Right lobe of liver (tissue), 6 donors: ENCODE measurements around the gene TPSD1. TPM values are rescaled to one million over a fixed set of nuclear protein-coding genes. Genes with fewer than 3 reads are reported as not detected.

ENCODE experiments used
- ATAC-seq, 4 donors: fragments of 200-7000 bp; cut with Tn5 transposase; one replicate each; pipeline ENCODE4 v1.9.1; 2020; ENCODE audit warnings: mild to moderate bottlenecking in 4 of 4, moderate library complexity in 4 of 4
- DNase-seq, 3 donors: peaks; one replicate each; pipeline ENCODE4 v3.0.0-alpha.2; 2020
- H3K27ac ChIP-seq, 3 donors: fragments of 200-600 bp; one replicate each; pipeline ENCODE4 v1.8.0; 2022
- H3K27me3 ChIP-seq, 2 donors: fragments of 200-600 bp; one replicate each; pipeline ENCODE4 v1.8.0; 2022
- H3K36me3 ChIP-seq, 4 donors: fragments of 200-600 bp; sonication (generic) in 1 of 4; one replicate each; pipeline versions ENCODE4 v1.5.1 to v1.8.0; 2017 to 2022; ENCODE audit warnings: control low read depth in 1 of 4
- H3K4me1 ChIP-seq, 4 donors: fragments of 200-600 bp; sonication (generic) in 1 of 4; one replicate each; pipeline versions ENCODE4 v1.5.1 to v1.8.0; 2017 to 2022; ENCODE audit warnings: control low read depth in 1 of 4
- H3K4me3 ChIP-seq, 3 donors: fragments of 200-600 bp; one replicate each; pipeline ENCODE4 v1.8.0; 2022
- H3K9me3 ChIP-seq, 4 donors: fragments of 200-600 bp; sonication (generic) in 1 of 4; one replicate each; pipeline versions ENCODE4 v1.5.1 to v1.8.0; 2017 to 2022; ENCODE audit warnings: control low read depth in 1 of 4
- POLR2A ChIP-seq: fragments of 450-650 bp; IDR thresholded peaks from one replicate; pipeline ENCODE4 v1.6.1; 2017; ENCODE audit warnings: antibody characterized with exemption, mild to moderate bottlenecking
- WGBS: methylation state at CpG from one replicate; pipeline ENCODE4 v1.1.6; 2018; ENCODE audit warnings: low coverage, low lambda C conversion rate; ENCODE audit not compliant: insufficient coverage; ENCODE audit errors: missing lambda C conversion rate; 5-methylcytosine and 5-hydroxymethylcytosine counted together
- intact Hi-C, 2 donors: fragments of 100-400 bp; cut with DNase I; formaldehyde crosslinking; loops; one replicate each; pipeline versions ENCODE4 v1.11.2 to v1.14.1; 2022
- total RNA-seq, 6 experiments: library from RNA; depleted of rRNA in 2 of 6; stranded (reverse); fragments of >200 nt in 2 of 6; fragmentation: NEBNext Ultra II Directional in 3 of 6; extraction: Animal tissue kit (Norgen Biotek cat#: 25700) in 3 of 6; gene quantifications; one replicate each; pipeline versions ENCODE4 v1.1.0 to v1.2.4, GENCODE V29; 2016 to 2023
- TF ChIP-seq, protein P1 (sequence below), 4 donors: fragments of 200-600 bp in 3 of 4; fragments of 450-650 bp in 1 of 4; IDR thresholded peaks; one replicate each; pipeline versions ENCODE4 v1.5.1 to v1.8.0; 2016 to 2022; ENCODE audit warnings: antibody characterized with exemption in 4 of 4, mild to moderate bottlenecking in 2 of 4
- donor health status: DM: no; HTN: yes; CAD: no.
- donor health status: DM: no; HTN: no; CAD: no.
- donor health status: DM: no; HTN: no; CAD: no.
- donor health status: DM: no; HTN: yes; CAD: no.
- donor health status: DM: no; HTN: yes; CAD: no.

The TPSD1 gene
- total RNA-seq, 6 experiments from 2014 or later = not detected

DNA sequence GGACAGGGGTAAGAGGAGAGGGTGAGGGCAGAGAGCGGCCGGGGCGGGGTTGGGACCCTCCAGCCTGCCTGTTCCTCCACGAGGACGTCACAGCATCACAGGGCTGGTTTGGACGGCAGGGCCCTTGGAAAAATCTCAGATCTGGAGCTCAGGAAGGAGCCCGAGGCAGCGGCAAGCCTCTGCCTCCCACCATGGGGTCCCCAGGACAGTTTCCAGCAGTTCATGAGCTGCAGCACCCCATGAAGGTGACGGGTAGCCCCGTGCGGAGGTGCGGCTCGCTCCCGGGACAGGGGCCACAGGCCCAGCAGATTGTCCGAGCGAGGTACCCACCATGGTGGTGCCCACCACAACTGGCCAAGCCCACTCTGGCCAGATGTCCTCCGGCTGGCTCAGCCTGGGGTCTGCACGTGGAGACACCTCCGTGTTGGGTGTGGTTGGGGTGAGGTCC is 21.3 kb downstream of the TPSD1 start:
- no peak for DNase-seq
- no peaks in the 10 kb centered on the region for H3K9me3 ChIP-seq
- intact Hi-C loops = no loop called here

DNA sequence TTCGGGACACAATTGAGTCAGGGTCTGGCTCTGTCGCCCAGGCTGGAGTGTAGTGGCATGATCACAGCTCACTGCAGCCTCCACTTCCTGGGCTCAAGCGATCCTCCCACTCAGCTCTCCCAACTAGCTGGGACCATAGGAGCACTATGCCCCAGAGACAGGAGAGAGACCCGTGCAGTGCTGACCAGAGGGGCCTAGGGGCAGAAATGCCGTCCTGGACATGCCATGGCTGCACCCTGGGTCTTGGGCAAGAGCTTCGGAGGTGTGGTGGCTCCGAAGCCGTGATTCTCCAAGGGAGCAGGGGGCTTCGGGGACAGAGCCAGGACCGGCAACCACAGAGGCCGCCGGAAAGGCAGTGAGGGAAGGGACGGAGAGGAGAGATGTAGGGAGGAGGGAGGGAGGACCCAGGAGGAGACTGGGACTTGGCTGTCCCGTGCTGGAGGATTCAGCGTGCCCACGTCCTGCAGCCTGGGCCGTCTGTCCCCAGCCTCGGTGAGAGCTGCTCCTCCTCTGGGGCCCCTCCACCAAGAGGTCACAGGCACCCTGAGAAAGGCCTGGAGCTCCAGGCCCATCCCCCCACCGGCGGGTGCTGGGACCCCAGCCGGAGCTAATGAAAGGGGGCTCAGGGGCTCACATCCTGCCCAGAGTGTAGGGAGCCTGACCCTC is 21.9 kb downstream of the TPSD1 start:
- H3K36me3 ChIP-seq = no peaks in the 10 kb centered on the region
- H3K4me3 ChIP-seq = no peak overlapping the region
- DNase-seq (no peak), ATAC-seq (no peak)
- no peaks in the 10 kb centered on the region for H3K27me3 ChIP-seq
- intact Hi-C loops = no loop called here
- no peak for TF ChIP-seq POLR2A
- no peaks in the 10 kb centered on the region for H3K4me1 ChIP-seq
- H3K9me3 ChIP-seq = no peaks in the 10 kb centered on the region
- WGBS = 35% methylated on average over 5 of the region's 21 CpGs
- no peak overlapping the region for H3K27ac ChIP-seq

More for the DNA sequence above, 21.3 kb downstream of the TPSD1 start:
- Histone ChIP-seq H3K27ac (no peak overlapping the region), H3K4me3 (no peak overlapping the region), H3K36me3 (no peaks in the 10 kb centered on the region), H3K4me1 (no peaks in the 10 kb centered on the region), H3K27me3 (no peaks in the 10 kb centered on the region)
- TF ChIP-seq POLR2A = no peak
- TF ChIP-seq, protein P1, sequence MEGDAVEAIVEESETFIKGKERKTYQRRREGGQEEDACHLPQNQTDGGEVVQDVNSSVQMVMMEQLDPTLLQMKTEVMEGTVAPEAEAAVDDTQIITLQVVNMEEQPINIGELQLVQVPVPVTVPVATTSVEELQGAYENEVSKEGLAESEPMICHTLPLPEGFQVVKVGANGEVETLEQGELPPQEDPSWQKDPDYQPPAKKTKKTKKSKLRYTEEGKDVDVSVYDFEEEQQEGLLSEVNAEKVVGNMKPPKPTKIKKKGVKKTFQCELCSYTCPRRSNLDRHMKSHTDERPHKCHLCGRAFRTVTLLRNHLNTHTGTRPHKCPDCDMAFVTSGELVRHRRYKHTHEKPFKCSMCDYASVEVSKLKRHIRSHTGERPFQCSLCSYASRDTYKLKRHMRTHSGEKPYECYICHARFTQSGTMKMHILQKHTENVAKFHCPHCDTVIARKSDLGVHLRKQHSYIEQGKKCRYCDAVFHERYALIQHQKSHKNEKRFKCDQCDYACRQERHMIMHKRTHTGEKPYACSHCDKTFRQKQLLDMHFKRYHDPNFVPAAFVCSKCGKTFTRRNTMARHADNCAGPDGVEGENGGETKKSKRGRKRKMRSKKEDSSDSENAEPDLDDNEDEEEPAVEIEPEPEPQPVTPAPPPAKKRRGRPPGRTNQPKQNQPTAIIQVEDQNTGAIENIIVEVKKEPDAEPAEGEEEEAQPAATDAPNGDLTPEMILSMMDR (IDR thresholded peaks at IDR 0.05) = no peak
- 47% methylated on average over 5 of the region's 19 CpGs for WGBS
- ATAC-seq = no peak

DNA sequence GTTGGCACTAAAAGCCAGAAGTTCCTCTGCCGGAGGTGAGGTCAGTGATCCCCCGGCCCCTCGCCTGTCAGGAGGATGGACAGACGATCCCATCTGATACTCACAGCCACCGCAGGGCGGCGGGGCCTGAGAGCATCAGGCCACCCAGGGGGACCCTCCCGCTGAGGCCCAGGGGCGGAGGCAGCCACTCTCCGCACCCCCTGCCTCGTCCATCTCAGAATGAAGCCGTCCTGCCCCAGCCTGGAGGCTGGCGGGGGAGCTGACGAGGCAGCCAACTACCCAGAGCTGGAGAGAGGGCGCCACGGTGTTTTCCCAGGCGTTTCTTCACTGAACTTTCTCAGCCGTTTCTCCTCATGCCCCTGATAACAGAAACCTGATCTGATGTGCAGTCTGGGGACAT is 22.6 kb downstream of the TPSD1 start:
- Histone ChIP-seq H3K4me1 (no peaks in the 10 kb centered on the region), H3K27me3 (no peaks in the 10 kb centered on the region), H3K9me3 (no peaks in the 10 kb centered on the region), H3K36me3 (no peaks in the 10 kb centered on the region), H3K27ac (no peak overlapping the region), H3K4me3 (no peak overlapping the region)
- 0% methylated on average over 3 of the region's 18 CpGs for WGBS
- no peak for DNase-seq
- TF ChIP-seq, protein P1 (IDR thresholded peaks at IDR 0.05) = no peak
- TF ChIP-seq POLR2A = no peak
- intact Hi-C loops = no loop called here
- no peak for ATAC-seq

DNA sequence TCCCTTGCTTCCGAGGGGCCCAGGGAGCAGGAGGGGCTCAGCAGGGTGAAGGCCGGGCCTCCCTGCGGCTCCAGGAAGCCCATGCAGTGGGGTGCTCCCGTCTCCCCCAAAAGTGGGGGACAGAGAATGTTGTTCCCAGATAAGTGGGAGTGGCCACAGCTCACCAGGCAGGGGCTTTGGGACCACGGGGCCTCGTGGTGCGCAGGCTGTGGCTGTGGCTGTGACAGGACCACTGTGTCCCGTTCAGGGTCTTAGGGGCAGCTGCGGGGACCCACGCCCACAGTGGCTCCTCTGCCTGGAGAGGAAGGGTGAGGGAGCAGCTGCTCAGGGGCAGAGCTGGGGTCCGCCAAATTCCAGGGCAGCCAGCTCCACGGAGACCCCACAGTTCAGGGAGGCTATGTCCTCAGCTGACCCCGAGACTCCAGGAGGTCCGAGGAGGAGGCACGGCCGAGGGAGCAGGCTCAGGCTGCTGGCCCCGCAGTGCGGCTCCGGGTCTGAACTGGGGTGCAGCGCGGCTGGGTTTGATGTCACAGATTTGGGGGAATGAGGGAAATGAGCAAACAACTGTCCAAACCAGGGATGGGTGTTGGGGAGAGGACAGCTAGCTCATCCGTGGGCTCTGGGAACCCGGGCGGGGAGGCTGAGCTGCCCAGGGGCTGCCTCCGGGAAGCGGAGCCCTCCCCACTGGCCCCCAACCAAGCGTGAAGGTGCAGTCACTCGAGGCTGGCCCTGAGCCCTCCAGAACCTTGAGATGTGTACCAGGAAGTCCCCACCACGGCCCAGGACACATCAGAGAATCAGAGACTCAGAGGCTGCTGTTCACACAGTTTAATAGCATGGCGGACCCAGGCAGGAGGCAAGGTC is 23.4 kb downstream of the TPSD1 start:
- Histone ChIP-seq H3K9me3 (no peaks in the 10 kb centered on the region), H3K27me3 (no peaks in the 10 kb centered on the region), H3K27ac (no peak overlapping the region), H3K4me1 (no peaks in the 10 kb centered on the region), H3K4me3 (no peak overlapping the region), H3K36me3 (no peaks in the 10 kb centered on the region)
- intact Hi-C loops = no loop called here
- 100% methylated on average over 1 of the region's 30 CpGs for WGBS
- ATAC-seq (no peak), DNase-seq (no peak)
- TF ChIP-seq POLR2A = no peak
- TF ChIP-seq, protein P1 (IDR thresholded peaks at IDR 0.05) = no peak
